Activated CD4-positive, alpha-beta memory T cell treated with anti-CD3 and anti-CD28 coated beads, Interleukin-2, amount 10 ng/mL, durations not matched to agents 7 days and 5 days (primary cell): ENCODE results near the gene SMAD7. TPM values are rescaled to one million over a fixed set of nuclear protein-coding genes. Genes with fewer than 3 reads are reported as not detected.

ENCODE experiments used
- CTCF ChIA-PET: fragments of 350-600 bp; sonication (Branson Sonifier 250); formaldehyde crosslinking; loops from one replicate; lab custom pipeline; 2021; ENCODE audit warnings: antibody characterized with exemption, inconsistent platforms; lab: Charles Lee
- POLR2A ChIA-PET: fragments of 350-600 bp; sonication (Branson Sonifier 250); formaldehyde crosslinking; loops from one replicate; lab custom pipeline; 2021; ENCODE audit warnings: antibody characterized with exemption; lab: Charles Lee
- DNase-seq: peaks from one replicate; pipeline ENCODE4 v3.0.0-alpha.2; 2020
- H3K27ac Mint-ChIP-seq: one replicate; pipeline ENCODE4 v1.8.0; 2021; ENCODE audit warnings: mild to moderate bottlenecking, mixed read lengths
- H3K27me3 Mint-ChIP-seq: one replicate; pipeline ENCODE4 v1.8.0; 2021; ENCODE audit warnings: mixed read lengths
- H3K36me3 Mint-ChIP-seq: one replicate; pipeline ENCODE4 v1.8.0; 2021; ENCODE audit warnings: low read depth, mixed read lengths
- H3K4me1 Mint-ChIP-seq: one replicate; pipeline ENCODE4 v1.8.0; 2021; ENCODE audit warnings: mixed read lengths
- H3K4me3 Mint-ChIP-seq: one replicate; pipeline ENCODE4 v1.8.0; 2021; ENCODE audit warnings: mild to moderate bottlenecking, mixed read lengths
- H3K9me3 Mint-ChIP-seq: one replicate; pipeline ENCODE4 v1.8.0; 2021; ENCODE audit warnings: mixed read lengths
- total RNA-seq, 2 experiments: library from RNA; stranded (reverse); gene quantifications; one replicate each; pipeline ENCODE4 v1.2.3, GENCODE V29; 2021

Gene SMAD7
- total RNA-seq, 2 experiments from 2014 or later = 30.0 to 31.0 TPM

DNA sequence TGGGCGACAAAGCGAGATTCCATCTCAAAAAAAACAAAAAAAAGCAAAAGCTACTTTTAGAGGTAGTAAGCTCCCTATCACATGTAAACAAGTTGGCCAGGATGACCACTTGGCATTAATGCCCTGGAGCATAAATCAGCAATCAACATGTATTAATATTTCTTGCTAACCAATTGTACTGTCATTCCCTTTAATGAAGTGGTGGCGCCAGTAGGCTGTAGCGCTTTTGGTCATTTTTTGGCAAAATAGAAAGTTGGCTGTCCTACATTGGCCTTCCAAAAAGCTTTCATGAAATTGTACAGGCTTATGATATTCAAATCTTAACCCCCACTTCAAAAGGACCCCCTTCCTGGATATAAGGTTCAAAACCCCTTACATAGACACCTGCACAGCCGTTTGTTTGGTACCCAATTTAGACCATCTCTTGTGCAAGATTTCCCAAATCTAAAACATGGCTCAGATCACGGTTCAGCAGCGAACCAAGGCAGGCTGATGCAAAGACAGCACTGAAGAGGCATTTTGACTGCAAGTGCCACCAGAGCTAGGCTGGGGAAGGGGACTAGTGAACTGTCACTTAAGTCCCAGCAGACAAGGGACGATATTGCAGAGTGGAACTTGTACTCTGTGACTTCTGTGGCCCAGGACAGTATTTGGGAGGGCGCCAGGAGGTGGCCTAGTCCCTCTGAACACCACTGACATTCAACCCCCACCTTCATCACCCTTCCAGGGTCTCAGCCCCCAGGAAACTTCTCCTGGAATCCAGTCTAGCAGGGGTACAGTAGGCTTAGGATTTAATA is 31.9 kb downstream of the SMAD7 start:
- H3K4me1 Mint-ChIP-seq = peaks cover 56% of the 10 kb centered on the region
- CTCF ChIA-PET = interaction anchor here (1.2 to 1.5 kb wide), 3 partner anchors 14 to 142 kb away, joined by 3 to 4 read pairs (median 3); no protein-coding TSS in a partner anchor
- H3K27ac Mint-ChIP-seq = no peak overlapping the region
- no peaks in the 10 kb centered on the region for H3K9me3 Mint-ChIP-seq
- POLR2A ChIA-PET = interaction anchor here (1.0 to 2.0 kb wide), 2 partner anchors 10 to 26 kb away, joined by 3 to 7 read pairs; no protein-coding TSS in a partner anchor
- DNase-seq = no peak
- H3K27me3 Mint-ChIP-seq = no peaks in the 10 kb centered on the region
- H3K4me3 Mint-ChIP-seq = no peak overlapping the region
- peaks cover 37% of the 10 kb centered on the region for H3K36me3 Mint-ChIP-seq

DNA sequence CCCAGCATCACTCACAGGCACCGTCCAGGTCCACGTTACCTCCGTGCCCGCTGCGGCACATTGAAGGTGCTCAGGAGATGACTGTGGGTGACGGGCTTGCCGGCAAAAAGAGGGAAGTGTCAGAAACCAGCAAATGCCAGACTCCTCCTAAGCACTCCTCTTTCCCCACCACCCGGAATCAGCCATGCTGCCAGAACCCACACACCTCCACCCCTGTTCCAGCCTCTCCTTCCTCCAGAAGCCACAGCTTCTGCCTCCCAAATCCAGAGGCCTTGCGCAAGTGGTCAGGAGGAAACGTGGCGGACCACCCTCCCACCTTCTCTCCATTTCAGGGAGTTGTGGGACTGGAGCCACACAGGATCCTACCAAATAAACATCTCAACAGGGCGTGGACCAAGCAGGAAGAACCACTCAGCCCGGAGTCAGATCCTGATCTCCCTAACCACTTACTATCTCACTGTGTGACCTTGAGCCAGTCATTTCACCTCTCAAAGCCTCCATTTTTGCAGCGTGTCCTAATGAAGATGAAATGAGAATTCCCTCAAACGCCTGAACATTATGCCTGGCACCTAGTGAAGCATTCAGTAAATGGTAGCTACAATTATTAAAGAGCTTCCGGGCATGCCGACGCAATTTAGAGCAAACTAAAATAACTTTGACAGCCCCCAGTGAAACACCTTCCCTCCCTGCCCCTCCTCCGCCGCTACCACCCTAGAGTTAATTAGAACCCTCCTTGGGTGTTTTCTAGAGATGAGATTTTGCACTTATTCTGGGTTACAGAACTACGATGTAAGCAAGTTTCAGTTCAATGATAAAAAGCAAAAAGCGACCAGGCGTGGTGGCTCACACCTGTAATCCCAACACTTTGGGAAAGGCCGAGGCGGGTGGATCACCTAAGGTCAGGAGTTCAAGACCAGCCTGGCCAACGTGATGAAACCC is 32.9 kb downstream of the SMAD7 start:
- Mint-ChIP-seq H3K27me3 (no peaks in the 10 kb centered on the region), H3K4me3 (no peak overlapping the region), H3K9me3 (no peaks in the 10 kb centered on the region), H3K4me1 (peaks cover 53% of the 10 kb centered on the region), H3K36me3 (peaks cover 28% of the 10 kb centered on the region), H3K27ac (no peak overlapping the region)
- ChIA-PET CTCF (interaction anchor here (1.5 kb wide), 1 partner anchor 141 kb away, joined by 4 read pairs; no protein-coding TSS in a partner anchor), POLR2A (no interaction called here)
- DNase-seq = no peak

DNA sequence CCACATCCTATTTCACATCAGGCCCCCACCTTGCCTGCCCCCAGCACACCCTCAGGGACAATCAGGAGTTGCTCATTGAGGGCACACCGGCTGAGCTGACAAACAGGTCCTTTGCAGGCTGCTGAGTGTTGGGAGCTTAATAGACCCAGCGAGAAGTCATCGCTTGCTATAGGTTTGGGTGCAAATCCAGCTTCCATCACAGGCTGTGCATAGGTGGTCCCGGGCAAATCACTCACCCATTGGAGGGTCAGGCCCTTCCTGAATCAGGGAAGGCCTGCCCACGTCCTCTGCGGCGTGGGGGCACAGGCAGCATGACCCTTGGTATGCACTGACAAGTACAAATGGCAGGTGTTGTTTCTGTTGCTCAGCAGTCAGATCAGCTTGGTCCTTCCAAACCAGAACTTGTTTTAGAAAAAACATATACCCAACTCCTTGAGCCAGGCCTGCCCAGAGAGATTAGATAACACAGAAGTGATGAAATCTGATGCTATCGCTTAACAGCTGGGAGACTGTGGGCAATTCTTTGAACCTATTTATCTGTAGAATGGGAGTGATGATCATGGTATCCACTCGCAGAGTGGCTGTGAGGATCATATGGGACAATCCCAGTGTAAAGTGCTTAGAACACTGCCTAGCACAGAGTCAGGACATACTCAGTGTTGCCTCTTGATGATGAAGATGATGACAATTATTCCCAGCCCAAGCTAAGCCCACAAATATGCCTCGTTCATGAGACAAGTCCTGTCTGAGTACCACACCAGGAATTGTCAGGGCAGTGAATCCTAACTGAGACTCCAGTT is 34.9 kb downstream of the SMAD7 start:
- H3K27ac Mint-ChIP-seq = no peak overlapping the region
- peaks cover 39% of the 10 kb centered on the region for H3K4me1 Mint-ChIP-seq
- ChIA-PET CTCF (interaction anchor here (0.9 to 1.5 kb wide), 2 partner anchors 138 to 139 kb away, joined by 3 to 4 read pairs; no protein-coding TSS in a partner anchor), POLR2A (interaction anchor here (1.5 to 3.4 kb wide), 3 partner anchors 9 to 139 kb away, joined by 4 to 15 read pairs (median 5); no protein-coding TSS in a partner anchor)
- no peaks in the 10 kb centered on the region for H3K9me3 Mint-ChIP-seq
- H3K4me3 Mint-ChIP-seq = no peak overlapping the region
- no peak for DNase-seq
- H3K27me3 Mint-ChIP-seq = no peaks in the 10 kb centered on the region
- peaks cover 16% of the 10 kb centered on the region for H3K36me3 Mint-ChIP-seq

DNA sequence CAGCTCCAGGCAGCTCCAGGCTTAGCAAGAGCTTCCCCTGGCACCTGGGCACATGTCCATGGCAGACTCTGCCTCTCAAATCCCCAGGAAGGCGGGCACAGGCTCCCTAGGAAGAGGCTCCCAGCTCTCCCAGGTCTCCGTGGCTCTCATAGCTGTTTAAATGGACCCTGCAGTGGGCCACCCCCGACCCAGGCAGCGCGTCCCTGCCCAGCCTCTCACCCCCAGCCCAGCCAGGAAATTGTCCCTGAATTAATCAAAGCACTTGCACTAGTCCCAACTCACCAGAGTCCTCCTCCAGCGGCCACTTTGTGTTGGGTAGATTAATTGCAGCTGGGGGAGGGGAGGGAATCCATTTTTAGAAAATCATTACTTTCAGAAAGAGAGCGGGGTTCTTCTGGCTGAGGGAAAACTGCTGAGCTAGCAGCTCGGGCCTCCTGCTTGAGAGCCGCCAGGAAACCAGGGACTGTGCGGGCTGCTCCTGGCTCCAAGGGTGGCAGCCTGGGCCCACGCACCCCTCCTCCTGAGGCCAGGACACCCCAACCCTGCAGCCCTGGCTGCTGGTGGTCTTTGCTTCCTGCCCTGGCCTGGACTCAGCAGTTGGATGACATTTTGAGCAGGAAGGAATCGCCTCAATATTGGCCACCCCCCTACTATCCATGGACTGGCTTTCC is 36.0 kb downstream of the SMAD7 start:
- no peak for DNase-seq
- H3K4me3 Mint-ChIP-seq = no peak overlapping the region
- H3K9me3 Mint-ChIP-seq = no peaks in the 10 kb centered on the region
- CTCF ChIA-PET = interaction anchor here (1.0 to 2.2 kb wide), 4 partner anchors 62 to 239 kb away, joined by 3 to 27 read pairs (median 4); no protein-coding TSS in a partner anchor
- POLR2A ChIA-PET = interaction anchor here (1.1 to 3.4 kb wide), 4 partner anchors 10 to 138 kb away, joined by 4 to 15 read pairs (median 4); no protein-coding TSS in a partner anchor
- no peaks in the 10 kb centered on the region for H3K27me3 Mint-ChIP-seq
- H3K4me1 Mint-ChIP-seq = peaks cover 42% of the 10 kb centered on the region
- no peak overlapping the region for H3K27ac Mint-ChIP-seq
- H3K36me3 Mint-ChIP-seq = peaks cover 7% of the 10 kb centered on the region

DNA sequence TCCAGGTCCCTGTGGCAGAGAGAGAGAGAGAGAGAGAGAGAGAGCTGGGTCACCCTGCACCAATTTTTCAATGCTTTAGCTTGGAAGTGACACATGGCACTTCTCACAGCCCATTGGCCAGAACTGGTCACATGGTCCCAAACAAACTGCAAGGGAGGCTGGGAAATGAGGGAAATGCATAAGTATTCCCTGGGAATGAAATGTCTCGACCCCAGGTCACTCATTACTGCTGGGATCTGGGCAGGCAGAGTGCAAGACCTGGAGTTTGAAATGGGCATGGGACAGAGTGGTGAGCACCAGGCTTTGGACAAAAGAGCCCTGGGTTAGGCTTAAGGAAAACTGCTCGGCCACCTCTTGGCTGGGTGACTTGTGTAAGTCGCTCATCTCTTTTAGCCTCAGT is 37.0 kb downstream of the SMAD7 start:
- H3K27ac Mint-ChIP-seq = no peak overlapping the region
- peaks cover under 1% of the 10 kb centered on the region for H3K36me3 Mint-ChIP-seq
- no peak for DNase-seq
- ChIA-PET POLR2A (interaction anchor here (3.4 kb wide), 1 partner anchor 11 kb away, joined by 15 read pairs; no protein-coding TSS in a partner anchor), CTCF (interaction anchor here (0.6 to 2.2 kb wide), 10 partner anchors 34 to 325 kb away, joined by 3 to 27 read pairs (median 5); no protein-coding TSS in a partner anchor)
- H3K27me3 Mint-ChIP-seq = no peaks in the 10 kb centered on the region
- H3K4me3 Mint-ChIP-seq = no peak overlapping the region
- H3K4me1 Mint-ChIP-seq = peaks cover 43% of the 10 kb centered on the region
- H3K9me3 Mint-ChIP-seq = no peaks in the 10 kb centered on the region

GRCh38 chr18:48913201-48913600 is 37.6 kb downstream of the SMAD7 start:
- ChIA-PET CTCF (interaction anchor here (0.8 to 2.2 kb wide), 13 partner anchors 12 to 325 kb away, joined by 3 to 27 read pairs (median 4); no protein-coding TSS in a partner anchor), POLR2A (interaction anchor here (0.9 to 3.4 kb wide), 2 partner anchors 11 to 69 kb away, joined by 3 to 15 read pairs; no protein-coding TSS in a partner anchor)
- H3K4me1 Mint-ChIP-seq = peaks cover 42% of the 10 kb centered on the region
- no peaks in the 10 kb centered on the region for H3K27me3 Mint-ChIP-seq
- peak; percentile 67 for DNase-seq
- H3K27ac Mint-ChIP-seq = no peak overlapping the region
- H3K4me3 Mint-ChIP-seq = no peak overlapping the region
- H3K36me3 Mint-ChIP-seq = no peaks in the 10 kb centered on the region
- no peaks in the 10 kb centered on the region for H3K9me3 Mint-ChIP-seq

GRCh38 chr18:48910972-48911545 is 39.7 kb downstream of the SMAD7 start:
- ChIA-PET POLR2A (interaction anchor here (1.0 kb wide), 1 partner anchor 12 kb away, joined by 3 read pairs; no protein-coding TSS in a partner anchor), CTCF (interaction anchor here (0.9 to 1.4 kb wide), 3 partner anchors 12 to 126 kb away, joined by 3 to 4 read pairs (median 3); no protein-coding TSS in a partner anchor)
- Mint-ChIP-seq H3K4me3 (no peak overlapping the region), H3K27ac (no peak overlapping the region), H3K27me3 (no peaks in the 10 kb centered on the region), H3K9me3 (no peaks in the 10 kb centered on the region), H3K36me3 (no peaks in the 10 kb centered on the region), H3K4me1 (peaks cover 31% of the 10 kb centered on the region)
- DNase-seq = no peak

DNA sequence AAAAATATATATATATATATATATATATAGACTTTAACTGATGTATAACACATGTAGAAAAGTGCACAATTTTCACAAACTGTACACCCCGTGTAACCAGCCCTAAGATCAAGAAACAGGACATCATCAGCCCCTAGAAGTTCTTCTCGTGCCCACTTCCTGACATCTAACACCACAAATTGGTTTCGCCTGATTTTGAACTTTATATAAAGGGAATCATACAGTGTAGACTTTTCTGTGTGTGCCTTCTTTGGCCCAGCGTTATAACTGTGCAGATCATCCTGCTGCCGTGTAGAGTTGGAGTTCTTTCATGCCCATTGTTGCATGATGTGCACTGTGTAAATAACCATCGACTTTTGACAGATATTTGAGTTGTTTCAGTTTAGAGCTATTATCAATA is 41.0 kb downstream of the SMAD7 start:
- Mint-ChIP-seq H3K36me3 (no peaks in the 10 kb centered on the region), H3K4me3 (no peak overlapping the region), H3K27ac (no peak overlapping the region), H3K4me1 (peaks cover 24% of the 10 kb centered on the region), H3K27me3 (peaks cover 2% of the 10 kb centered on the region), H3K9me3 (no peaks in the 10 kb centered on the region)
- DNase-seq = no peak
- POLR2A ChIA-PET = interaction anchor here (1.0 to 1.9 kb wide), 2 partner anchors 13 to 19 kb away, joined by 3 to 4 read pairs; no protein-coding TSS in a partner anchor
- CTCF ChIA-PET = interaction anchor here (1.4 kb wide), 1 partner anchor 124 kb away, joined by 4 read pairs; no protein-coding TSS in a partner anchor

GRCh38 chr18:48908916-48909315 is 41.8 kb downstream of the SMAD7 start:
- ChIA-PET CTCF (no interaction called here), POLR2A (interaction anchor here (0.9 to 1.9 kb wide), 2 partner anchors 12 to 20 kb away, joined by 3 to 4 read pairs; no protein-coding TSS in a partner anchor)
- DNase-seq = no peak
- Mint-ChIP-seq H3K27me3 (peaks cover 7% of the 10 kb centered on the region), H3K27ac (no peak overlapping the region), H3K9me3 (peaks cover 2% of the 10 kb centered on the region), H3K36me3 (peaks cover 5% of the 10 kb centered on the region), H3K4me1 (peaks cover 24% of the 10 kb centered on the region), H3K4me3 (no peak overlapping the region)

DNA sequence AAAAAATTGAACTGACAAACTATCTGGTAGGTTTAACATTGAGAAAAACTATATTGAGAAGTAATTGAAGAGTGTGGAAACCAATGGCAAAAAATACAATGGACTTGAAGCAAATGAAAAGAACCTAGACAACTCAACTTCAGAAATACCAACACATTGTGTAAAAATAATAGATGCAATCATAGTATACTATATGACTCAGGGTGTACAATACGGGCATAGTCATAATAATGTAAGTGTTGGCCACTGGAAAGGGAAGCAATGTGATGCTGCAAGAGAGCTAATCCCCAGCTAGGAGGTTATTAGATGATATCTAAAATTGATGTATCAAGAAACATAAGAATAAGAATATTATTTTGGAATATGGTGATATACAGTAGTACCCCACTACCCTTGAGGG is 45.3 kb downstream of the SMAD7 start:
- DNase-seq = no peak
- Mint-ChIP-seq H3K27ac (no peak overlapping the region), H3K4me3 (no peak overlapping the region), H3K36me3 (peaks cover 5% of the 10 kb centered on the region), H3K9me3 (peaks cover 2% of the 10 kb centered on the region), H3K27me3 (peaks cover 7% of the 10 kb centered on the region), H3K4me1 (peaks cover 16% of the 10 kb centered on the region)
- ChIA-PET POLR2A (no interaction called here), CTCF (no interaction called here)

DNA sequence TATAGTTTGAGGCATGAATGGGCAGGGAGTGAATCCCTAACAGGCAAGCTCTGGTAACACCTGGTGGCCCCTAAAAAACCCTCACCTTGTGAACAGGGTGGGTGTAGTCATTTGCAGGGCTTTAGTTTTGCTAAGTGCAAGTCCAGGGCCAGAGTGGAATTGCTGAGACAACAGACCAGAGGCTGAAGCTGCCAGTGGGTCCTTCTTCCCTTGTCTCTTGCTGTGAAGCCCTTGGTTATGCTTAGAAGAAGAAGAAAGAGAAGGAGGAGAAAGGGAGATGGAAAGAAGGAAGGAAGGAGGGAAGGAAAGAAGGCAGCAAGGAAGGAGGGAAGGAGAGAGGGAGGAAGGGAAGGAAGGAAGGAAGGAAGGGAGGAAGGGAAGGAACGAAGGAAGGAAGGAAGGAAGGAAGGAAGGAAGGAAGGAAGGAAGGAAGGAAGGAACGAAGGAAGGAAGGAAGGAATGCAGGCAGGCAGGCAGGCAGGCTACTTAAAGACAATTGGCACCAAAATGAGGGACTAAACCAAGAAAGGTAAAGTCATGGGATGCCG is 45.8 kb downstream of the SMAD7 start:
- Mint-ChIP-seq H3K27ac (no peak overlapping the region), H3K4me3 (no peak overlapping the region), H3K9me3 (peaks cover 2% of the 10 kb centered on the region), H3K27me3 (peaks cover 7% of the 10 kb centered on the region), H3K36me3 (peaks cover 5% of the 10 kb centered on the region), H3K4me1 (peaks cover 15% of the 10 kb centered on the region)
- ChIA-PET CTCF (no interaction called here), POLR2A (no interaction called here)
- DNase-seq = no peak
